Measurements from ENCODE around the gene SERTAD2. TPM values are rescaled to one million over a fixed set of nuclear protein-coding genes. Genes with fewer than 3 reads are reported as not detected.
A peak's percentile ranks its signal among the peaks of the same experiment; 100 is the strongest.

The SERTAD2 gene
- total RNA-seq, 1 donor from 2014 or later: 20.7 TPM

DNA sequence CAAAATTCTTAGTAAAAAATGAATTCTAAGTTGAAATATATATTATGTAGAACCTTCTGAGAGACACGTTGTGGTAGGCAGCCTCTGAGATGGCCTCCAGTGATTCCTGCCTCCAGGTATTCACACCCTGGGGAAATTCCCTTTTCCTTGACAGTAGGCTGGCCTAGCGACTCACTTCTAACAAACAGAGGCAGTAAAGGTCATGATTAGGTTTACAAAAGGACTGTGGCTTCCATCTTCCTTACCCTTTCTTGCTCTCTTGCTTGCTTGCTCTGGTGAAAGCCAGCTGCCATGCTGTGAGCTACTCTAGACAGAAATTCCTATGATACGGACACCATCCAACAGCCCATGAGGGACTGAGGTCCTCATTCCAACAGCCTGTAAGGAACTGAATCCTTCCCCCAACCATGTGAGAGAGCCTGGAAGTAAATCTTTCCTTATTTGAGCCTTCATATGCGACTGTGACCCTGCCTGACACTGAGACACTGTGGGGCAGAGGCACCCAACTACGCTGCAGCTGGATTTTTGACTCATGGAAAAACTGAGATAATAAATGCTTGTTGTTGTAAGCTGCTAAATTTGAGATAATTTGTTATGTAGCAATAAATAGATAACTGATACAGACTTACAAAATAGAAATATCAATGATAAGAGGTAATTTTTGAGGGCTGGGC, 32.7 kb upstream of the SERTAD2 start:
- peaks cover 3% of the 10 kb centered on the region for H3K4me1 ChIP-seq
- DNase-seq (no peak), ATAC-seq (no peak)
- TF ChIP-seq, protein P1, sequence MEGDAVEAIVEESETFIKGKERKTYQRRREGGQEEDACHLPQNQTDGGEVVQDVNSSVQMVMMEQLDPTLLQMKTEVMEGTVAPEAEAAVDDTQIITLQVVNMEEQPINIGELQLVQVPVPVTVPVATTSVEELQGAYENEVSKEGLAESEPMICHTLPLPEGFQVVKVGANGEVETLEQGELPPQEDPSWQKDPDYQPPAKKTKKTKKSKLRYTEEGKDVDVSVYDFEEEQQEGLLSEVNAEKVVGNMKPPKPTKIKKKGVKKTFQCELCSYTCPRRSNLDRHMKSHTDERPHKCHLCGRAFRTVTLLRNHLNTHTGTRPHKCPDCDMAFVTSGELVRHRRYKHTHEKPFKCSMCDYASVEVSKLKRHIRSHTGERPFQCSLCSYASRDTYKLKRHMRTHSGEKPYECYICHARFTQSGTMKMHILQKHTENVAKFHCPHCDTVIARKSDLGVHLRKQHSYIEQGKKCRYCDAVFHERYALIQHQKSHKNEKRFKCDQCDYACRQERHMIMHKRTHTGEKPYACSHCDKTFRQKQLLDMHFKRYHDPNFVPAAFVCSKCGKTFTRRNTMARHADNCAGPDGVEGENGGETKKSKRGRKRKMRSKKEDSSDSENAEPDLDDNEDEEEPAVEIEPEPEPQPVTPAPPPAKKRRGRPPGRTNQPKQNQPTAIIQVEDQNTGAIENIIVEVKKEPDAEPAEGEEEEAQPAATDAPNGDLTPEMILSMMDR (IDR thresholded peaks at IDR 0.05): no peak
- no peaks in the 10 kb centered on the region for H3K27me3 ChIP-seq
- H3K4me3 ChIP-seq: no peak overlapping the region
- no peaks in the 10 kb centered on the region for H3K9me3 ChIP-seq
- no peak overlapping the region for H3K27ac ChIP-seq
- intact Hi-C loops (cut with DNase I): no loop called here
- no peaks in the 10 kb centered on the region for H3K36me3 ChIP-seq

GRCh38 chr2:64685430-64685829, 31.7 kb upstream of the SERTAD2 start:
- Histone ChIP-seq H3K27ac (no peak overlapping the region), H3K27me3 (no peaks in the 10 kb centered on the region), H3K4me1 (peaks cover 3% of the 10 kb centered on the region), H3K36me3 (no peaks in the 10 kb centered on the region), H3K9me3 (no peaks in the 10 kb centered on the region), H3K4me3 (no peak overlapping the region)
- intact Hi-C loops (cut with DNase I): no loop called here
- TF ChIP-seq, protein P1 (IDR thresholded peaks at IDR 0.05): no peak
- ATAC-seq: peak; percentile 62
- no peak for DNase-seq

DNA sequence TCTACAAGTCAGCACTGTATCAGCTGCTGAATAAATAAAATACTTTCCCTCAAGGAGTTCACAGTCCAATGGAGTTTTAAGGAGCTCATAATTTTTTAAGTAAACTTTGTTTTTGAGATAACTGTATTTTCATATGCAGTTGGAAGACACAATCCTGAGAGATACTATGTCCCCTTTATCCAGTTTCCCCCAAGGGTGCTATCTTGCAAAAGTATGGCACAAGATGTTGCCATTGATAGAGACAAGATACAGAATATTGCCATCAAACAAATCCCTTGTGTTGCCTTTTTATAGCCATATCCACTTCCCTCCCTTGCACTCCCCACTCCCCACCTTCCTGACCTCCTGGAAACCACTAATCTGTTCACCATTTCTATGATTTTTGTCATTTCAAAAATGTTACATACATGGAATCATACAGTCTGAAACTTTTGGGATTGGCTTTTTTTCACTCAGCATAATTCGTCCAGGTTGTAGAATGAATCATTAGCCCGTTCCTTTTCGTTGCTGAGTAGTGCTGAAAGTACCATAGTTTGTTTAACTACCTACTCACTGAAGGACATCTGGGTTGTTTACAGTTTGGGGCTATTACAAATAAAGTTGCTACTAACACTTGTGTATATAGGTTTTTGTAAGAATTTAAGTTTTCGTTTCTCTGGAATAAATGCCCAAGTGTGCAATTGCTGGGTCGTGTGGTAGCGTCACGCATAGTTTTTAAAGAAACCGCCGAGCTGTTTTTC, 30.2 kb upstream of the SERTAD2 start:
- TF ChIP-seq, protein P1 (IDR thresholded peaks at IDR 0.05): no peak
- Histone ChIP-seq H3K9me3 (no peaks in the 10 kb centered on the region), H3K27ac (no peak overlapping the region), H3K36me3 (no peaks in the 10 kb centered on the region), H3K4me3 (no peak overlapping the region), H3K27me3 (no peaks in the 10 kb centered on the region), H3K4me1 (peaks cover 3% of the 10 kb centered on the region)
- DNase-seq (no peak), ATAC-seq (no peak)
- intact Hi-C loops (cut with DNase I): no loop called here

DNA sequence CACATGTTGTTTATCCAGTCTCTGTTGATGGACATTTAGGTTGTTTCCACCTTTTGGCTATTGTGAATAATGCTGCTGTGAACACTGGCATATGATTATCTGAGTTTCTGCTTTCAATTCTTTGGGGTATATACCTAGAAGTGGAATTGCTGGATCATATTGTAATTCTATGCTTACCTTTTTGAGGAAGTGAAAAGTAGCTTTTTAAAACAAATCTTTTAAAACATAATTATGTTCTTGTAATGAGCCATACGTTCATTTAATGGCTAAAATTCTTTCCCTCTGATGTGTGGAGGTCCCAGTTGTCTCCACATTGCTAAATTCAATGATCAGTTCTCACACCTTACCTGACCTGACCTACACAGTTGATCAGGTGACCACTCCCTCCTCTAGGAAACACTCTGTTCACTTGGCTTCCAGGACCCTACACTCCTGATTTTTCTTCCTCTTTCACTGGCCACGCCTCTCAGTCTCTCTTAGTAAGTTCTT, 27.8 kb upstream of the SERTAD2 start:
- Histone ChIP-seq H3K4me3 (no peak overlapping the region), H3K9me3 (no peaks in the 10 kb centered on the region), H3K27me3 (no peaks in the 10 kb centered on the region), H3K36me3 (no peaks in the 10 kb centered on the region), H3K27ac (no peak overlapping the region), H3K4me1 (peaks cover 3% of the 10 kb centered on the region)
- TF ChIP-seq, protein P1 (IDR thresholded peaks at IDR 0.05): no peak
- intact Hi-C loops (cut with DNase I): no loop called here
- peak; percentile 63 for ATAC-seq
- no peak for DNase-seq

DNA sequence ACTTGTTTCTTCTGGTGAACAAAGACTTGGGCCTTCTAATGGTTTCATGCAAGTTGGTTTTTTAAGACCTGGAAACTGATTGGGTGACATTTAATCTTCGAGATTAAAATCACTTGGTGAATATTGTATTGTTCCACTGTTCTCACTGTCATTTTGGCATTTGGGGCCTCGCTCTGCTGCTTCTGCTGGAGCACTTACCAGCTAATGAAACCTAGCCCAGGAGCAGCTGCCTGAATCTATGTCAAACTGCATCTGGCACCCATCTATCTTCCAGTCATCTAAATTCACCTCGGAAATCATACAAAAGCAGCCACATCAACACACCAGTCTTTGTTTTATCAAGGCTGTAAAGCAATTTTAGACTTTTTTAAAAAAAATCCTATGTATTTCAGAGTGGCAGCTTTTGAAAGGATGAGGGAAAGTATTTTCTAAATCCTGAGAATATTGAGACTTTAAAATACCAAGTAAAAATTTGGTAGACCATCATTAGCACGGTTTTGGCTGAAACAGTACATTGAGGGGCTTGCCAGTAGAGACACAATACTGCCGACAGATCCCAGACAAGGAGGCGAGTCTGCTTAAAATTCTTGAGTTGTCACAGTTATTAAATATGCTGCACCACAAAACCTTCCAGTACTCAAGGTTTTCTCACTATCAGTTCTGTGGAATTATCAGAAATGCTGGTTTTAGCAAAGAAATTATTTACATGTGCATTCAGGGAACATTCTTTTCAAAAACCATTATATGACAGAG, 26.1 kb upstream of the SERTAD2 start:
- Histone ChIP-seq H3K4me1 (peaks cover 3% of the 10 kb centered on the region), H3K27ac (no peak overlapping the region), H3K9me3 (no peaks in the 10 kb centered on the region), H3K36me3 (no peaks in the 10 kb centered on the region), H3K4me3 (no peak overlapping the region), H3K27me3 (no peaks in the 10 kb centered on the region)
- ATAC-seq: no peak
- DNase-seq: no peak
- TF ChIP-seq, protein P1 (IDR thresholded peaks at IDR 0.05): no peak
- intact Hi-C loops (cut with DNase I): no loop called here
